Left ventricle myocardium inferior (tissue), 1 donor: ENCODE data around the gene ZNF800. TPM values are rescaled to one million over a fixed set of nuclear protein-coding genes. Genes with fewer than 3 reads are reported as not detected.

Experiments
- DNase-seq: peaks from one replicate; pipeline ENCODE4 v3.0.0-alpha.2; 2020
- H3K27ac ChIP-seq: fragments of 200-600 bp; replicated peaks from 2 replicates; pipeline ENCODE4 v1.8.0; 2021
- H3K27me3 ChIP-seq: fragments of 200-600 bp; 2 replicates; pipeline ENCODE4 v1.8.0; 2021; ENCODE audit warnings: low read depth
- H3K36me3 ChIP-seq: fragments of 200-600 bp; 2 replicates; pipeline ENCODE4 v1.8.0; 2021
- H3K4me1 ChIP-seq: fragments of 200-600 bp; 2 replicates; pipeline ENCODE4 v1.8.0; 2021
- H3K4me3 ChIP-seq: fragments of 200-600 bp; 2 replicates; pipeline ENCODE4 v1.8.0; 2021; ENCODE audit warnings: mild to moderate bottlenecking, moderate library complexity
- H3K9me3 ChIP-seq: fragments of 200-600 bp; replicated peaks from 2 replicates; pipeline ENCODE4 v1.8.0; 2021
- intact Hi-C: fragments of 100-400 bp; cut with micrococcal nuclease; formaldehyde crosslinking; loops from one replicate; pipeline ENCODE4 v1.11.0; 2022
- total RNA-seq: library from RNA; stranded (reverse); fragmentation: NEBNext Ultra II Directional; extraction: Animal tissue kit (Norgen Biotek cat#: 25700); gene quantifications from one replicate; pipeline ENCODE4 v1.2.1, GENCODE V29; 2021
- TF ChIP-seq, protein P1 (sequence below): fragments of 200-600 bp; IDR thresholded peaks from 2 replicates; pipeline ENCODE4 v1.8.0; 2021; ENCODE audit warnings: antibody characterized with exemption, mild to moderate bottlenecking, borderline replicate concordance
- donor health status: DM: no; HTN: yes; CAD: no; lungs with severe emphysema.

The ZNF800 gene
- total RNA-seq, 1 donor from 2014 or later, result 17.3 TPM

DNA sequence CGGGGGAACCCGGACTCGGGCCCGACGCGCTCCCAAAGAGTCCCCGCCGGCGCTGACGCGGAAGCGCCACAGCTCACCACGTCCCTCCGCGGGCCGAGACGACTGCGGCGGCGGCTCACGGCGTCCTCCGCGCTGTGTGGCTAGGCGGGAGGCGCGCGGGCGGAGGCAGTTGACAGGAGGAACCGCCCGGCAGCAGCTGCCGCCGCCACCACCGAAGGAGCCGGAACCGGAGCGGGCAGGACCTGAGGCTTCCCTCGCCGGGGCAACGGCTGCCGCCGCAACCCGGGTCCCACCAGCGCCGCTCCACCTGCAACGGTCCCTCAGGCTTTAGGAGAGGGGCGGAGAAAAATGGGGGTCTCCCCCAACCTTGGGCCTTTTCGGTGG lies 334 bp downstream of the ZNF800 start:
- Histone ChIP-seq H3K27me3 (no peaks in the 10 kb centered on the region), H3K4me3 (peak overlapping the region; percentile 100), H3K27ac (peak overlapping the region; percentile 98), H3K4me1 (peaks cover 60% of the 10 kb centered on the region), H3K36me3 (peaks cover 17% of the 10 kb centered on the region), H3K9me3 (no peaks in the 10 kb centered on the region)
- DNase-seq, result peak; percentile 59
- TF ChIP-seq, protein P1, sequence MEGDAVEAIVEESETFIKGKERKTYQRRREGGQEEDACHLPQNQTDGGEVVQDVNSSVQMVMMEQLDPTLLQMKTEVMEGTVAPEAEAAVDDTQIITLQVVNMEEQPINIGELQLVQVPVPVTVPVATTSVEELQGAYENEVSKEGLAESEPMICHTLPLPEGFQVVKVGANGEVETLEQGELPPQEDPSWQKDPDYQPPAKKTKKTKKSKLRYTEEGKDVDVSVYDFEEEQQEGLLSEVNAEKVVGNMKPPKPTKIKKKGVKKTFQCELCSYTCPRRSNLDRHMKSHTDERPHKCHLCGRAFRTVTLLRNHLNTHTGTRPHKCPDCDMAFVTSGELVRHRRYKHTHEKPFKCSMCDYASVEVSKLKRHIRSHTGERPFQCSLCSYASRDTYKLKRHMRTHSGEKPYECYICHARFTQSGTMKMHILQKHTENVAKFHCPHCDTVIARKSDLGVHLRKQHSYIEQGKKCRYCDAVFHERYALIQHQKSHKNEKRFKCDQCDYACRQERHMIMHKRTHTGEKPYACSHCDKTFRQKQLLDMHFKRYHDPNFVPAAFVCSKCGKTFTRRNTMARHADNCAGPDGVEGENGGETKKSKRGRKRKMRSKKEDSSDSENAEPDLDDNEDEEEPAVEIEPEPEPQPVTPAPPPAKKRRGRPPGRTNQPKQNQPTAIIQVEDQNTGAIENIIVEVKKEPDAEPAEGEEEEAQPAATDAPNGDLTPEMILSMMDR, result no peak
- intact Hi-C loops, result no loop called here

DNA sequence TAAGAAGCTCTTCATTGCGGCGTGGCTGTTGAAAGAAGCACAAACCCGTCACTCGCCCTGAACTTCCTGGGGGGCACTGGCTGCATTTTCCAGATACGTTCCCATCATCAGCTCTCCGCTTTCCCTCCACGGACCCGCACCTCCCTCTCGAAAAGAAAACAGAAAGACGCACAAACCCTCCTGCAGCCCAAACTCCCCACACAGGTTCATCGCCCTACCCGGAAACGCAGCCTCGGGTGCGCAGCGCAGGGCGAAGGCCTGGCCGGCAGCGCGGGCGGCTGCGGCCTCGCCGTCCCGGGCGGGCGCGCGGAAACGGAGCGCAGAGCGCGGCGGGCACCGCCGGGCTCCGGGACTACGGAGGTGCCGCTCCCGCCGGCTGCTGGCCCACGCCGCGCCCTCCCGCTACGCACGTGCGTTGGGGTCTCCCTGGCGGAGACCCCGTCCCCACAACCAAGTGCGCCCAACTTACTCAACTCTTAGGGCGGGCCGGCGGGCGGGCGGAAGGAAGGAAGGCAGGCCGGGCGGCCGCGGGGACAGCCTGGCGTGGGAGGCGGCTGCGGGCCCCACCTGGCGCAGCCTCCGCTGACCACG lies 822 bp downstream of the ZNF800 start:
- DNase-seq, result no peak
- intact Hi-C loops, result no loop called here
- H3K4me1 ChIP-seq, result peaks cover 65% of the 10 kb centered on the region

DNA sequence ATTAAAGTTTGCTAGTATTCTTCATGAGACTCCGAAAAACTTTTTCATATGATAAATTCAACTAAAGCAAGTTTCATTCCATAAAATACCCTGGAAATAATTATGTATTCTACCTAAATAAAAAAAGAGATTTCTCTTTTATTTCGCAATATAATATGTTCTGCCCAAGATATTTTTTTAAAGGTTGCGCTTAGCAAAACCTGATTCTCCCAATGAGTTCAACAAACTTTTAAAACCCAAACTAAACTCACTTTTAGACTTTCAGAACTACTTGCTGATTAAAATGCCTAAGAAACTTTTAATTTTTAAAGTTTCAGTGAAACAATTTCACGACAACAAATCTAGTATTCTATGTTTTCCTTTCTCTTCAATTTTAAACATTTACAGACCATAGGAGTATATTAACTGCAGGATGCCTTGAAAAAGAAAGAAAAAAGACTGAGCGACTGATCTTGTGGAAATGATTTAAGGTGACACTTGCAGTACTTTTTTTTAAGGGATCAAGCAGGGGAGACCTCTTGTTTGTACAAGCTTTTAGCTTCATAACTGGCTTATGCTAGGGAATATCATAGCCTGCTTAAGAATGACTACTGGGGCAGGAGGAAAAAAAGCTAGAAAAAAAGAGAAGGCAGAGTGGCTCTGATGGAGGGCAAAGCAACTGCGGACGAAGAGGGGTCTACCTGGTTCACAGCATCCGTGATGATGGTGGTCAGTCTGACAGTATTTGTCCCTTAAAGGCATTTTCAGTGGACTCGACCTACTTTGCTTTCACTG lies 1.5 kb downstream of the ZNF800 start:
- TF ChIP-seq, protein P1, result no peak
- Histone ChIP-seq H3K4me1 (peaks cover 72% of the 10 kb centered on the region), H3K4me3 (peak overlapping the region; percentile 100), H3K9me3 (no peaks in the 10 kb centered on the region), H3K27ac (peak overlapping the region; percentile 98), H3K27me3 (no peaks in the 10 kb centered on the region), H3K36me3 (peaks cover 22% of the 10 kb centered on the region)
- intact Hi-C loops, result no loop called here
- DNase-seq, result no peak

More for the DNA sequence above, 822 bp downstream of the ZNF800 start:
- H3K4me3 ChIP-seq, result peak overlapping the region; percentile 100
- H3K27ac ChIP-seq, result peak overlapping the region; percentile 98
- peaks cover 21% of the 10 kb centered on the region for H3K36me3 ChIP-seq
- no peaks in the 10 kb centered on the region for H3K27me3 ChIP-seq
- TF ChIP-seq, protein P1, result no peak
- H3K9me3 ChIP-seq, result no peaks in the 10 kb centered on the region

DNA sequence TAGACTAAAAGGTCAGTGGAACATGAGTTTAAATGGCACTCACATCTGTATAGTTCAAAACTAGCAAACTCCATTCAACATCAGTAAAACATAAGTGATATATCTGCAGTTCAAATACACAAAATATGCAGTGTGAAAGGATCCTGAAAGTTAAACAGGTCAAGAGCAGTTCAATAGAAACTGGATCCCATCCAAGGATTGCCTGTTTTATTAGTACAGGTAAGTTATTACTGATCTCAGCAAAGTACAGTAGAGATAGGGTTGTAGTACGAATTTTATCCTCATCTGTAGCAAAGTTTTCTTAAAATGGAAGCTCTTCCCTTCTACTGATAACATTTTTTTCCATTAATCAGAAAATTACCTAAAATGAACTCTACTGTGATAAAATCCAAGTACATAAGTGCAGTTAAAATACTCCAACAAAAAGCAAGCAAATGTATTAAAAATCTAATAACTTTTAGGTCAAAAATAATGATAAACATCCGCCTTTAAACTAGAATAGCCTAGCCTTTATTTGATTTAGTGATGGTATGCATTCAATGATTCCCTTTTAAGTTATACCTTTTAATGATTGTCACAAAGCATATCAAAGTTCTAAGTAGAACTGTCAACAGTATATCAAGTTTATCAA lies 2.2 kb downstream of the ZNF800 start:
- Histone ChIP-seq H3K4me1 (peaks cover 77% of the 10 kb centered on the region), H3K36me3 (peaks cover 29% of the 10 kb centered on the region)

DNA sequence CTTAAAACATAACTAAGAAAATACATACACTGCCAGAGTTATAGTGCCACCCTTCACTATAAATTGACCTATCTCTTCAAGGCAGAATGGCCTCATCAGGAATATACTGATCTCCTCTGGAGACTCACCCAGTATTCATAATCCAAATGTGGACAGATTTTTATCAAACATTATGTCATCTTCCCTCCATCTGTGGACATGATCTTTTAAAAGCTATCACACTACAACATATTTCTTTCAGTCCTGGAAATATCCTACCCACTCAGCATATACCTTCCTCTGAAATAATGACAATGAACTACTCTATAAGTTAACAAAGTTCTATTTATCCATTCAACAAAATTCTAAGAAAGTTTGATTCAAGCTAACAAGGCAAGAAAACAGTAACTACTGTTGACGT lies 3.2 kb downstream of the ZNF800 start:
- Histone ChIP-seq H3K4me3 (no peak overlapping the region), H3K36me3 (peaks cover 33% of the 10 kb centered on the region), H3K9me3 (no peaks in the 10 kb centered on the region), H3K27ac (no peak overlapping the region), H3K27me3 (no peaks in the 10 kb centered on the region), H3K4me1 (peaks cover 80% of the 10 kb centered on the region)
- TF ChIP-seq, protein P1, result no peak
- intact Hi-C loops, result no loop called here
- DNase-seq, result no peak

More for the DNA sequence above, 2.2 kb downstream of the ZNF800 start:
- no peaks in the 10 kb centered on the region for H3K27me3 ChIP-seq
- TF ChIP-seq, protein P1, result no peak
- no peak for DNase-seq
- intact Hi-C loops, result no loop called here
- H3K4me3 ChIP-seq, result peak overlapping the region; percentile 1
- no peaks in the 10 kb centered on the region for H3K9me3 ChIP-seq
- H3K27ac ChIP-seq, result no peak overlapping the region
